ENCODE measurements around the gene CPA2. TPM values are rescaled to one million over a fixed set of nuclear protein-coding genes. Genes with fewer than 3 reads are reported as not detected.

CPA2 gene
- total and polyA plus RNA-seq, 2 of the 4 experiments (the other 2 are of a cell fraction): 0.05 TPM; not detected in 1

- no peak overlapping the region for H4K5ac ChIP-seq (ENCODE audit: low read depth, low read length)
- H2BK5ac ChIP-seq (ENCODE audit: low read depth, low read length, poor library complexity, severe bottlenecking): no peak overlapping the region
- 80% methylated on average over 1 of the region's 2 CpGs; no CpG with 5 or more reads in 1 of the 2 experiments for WGBS, 2 experiments (ENCODE audit: extremely low coverage in 2 of 2, insufficient read length in 1 of 2)
- H2AK9ac ChIP-seq (replicated peaks; ENCODE audit: low read depth, low read length, poor library complexity): no peak overlapping the region
- DNase-seq (no peak), ATAC-seq (ENCODE audit: low read depth) (no peak)
- ChIA-PET POLR2A (ENCODE audit: unreplicated experiment) (no interaction called here), CTCF (no interaction called here)
- no peak overlapping the region for H3K18ac ChIP-seq (ENCODE audit: low read depth, low read length)
- H3K4me1 ChIP-seq (ENCODE audit: control insufficient read depth, insufficient read depth, low read length): no peaks in the 10 kb centered on the region
- no peaks in the 10 kb centered on the region for H3K79me1 ChIP-seq (ENCODE audit: low read depth in 1 of 2, low read length in 2 of 2)
- no peak overlapping the region for H4K8ac ChIP-seq (ENCODE audit: low read depth in 2 of 2, low read length in 2 of 2)
- in situ Hi-C loops (cut with MboI; ENCODE audit: low sequenced_read_pairs) (no loop called here), dilution Hi-C loops (cut with HindIII; ENCODE audit: low sequenced_read_pairs, unreplicated experiment) (no loop called here), intact Hi-C loops (cut with micrococcal nuclease) (no loop called here)
- H3K27me3 ChIP-seq (ENCODE audit: control insufficient read depth, insufficient read depth, low read length): no peaks in the 10 kb centered on the region
- no peak overlapping the region for H2AK5ac ChIP-seq (ENCODE audit: low read depth, low read length)
- H4K20me1 ChIP-seq (ENCODE audit: insufficient read depth, low read length): no peaks in the 10 kb centered on the region
- no peak overlapping the region for H2AFZ ChIP-seq (replicated peaks; ENCODE audit: low read length, poor library complexity)
- H3K23ac ChIP-seq (ENCODE audit: low read depth, low read length): no peak overlapping the region
- no TSS peak for BruUV-seq (replicated peaks)
- TF ChIP-seq ELK1 (IDR thresholded peaks at IDR 0.05; ENCODE audit: borderline replicate concordance, low read depth, low read length): no peak
- no peak for TF ChIP-seq CEBPB (IDR thresholded peaks at IDR 0.05; ENCODE audit: low read depth, low read length)
- no peak for TF ChIP-seq NFE2L2 (IDR thresholded peaks at IDR 0.05; ENCODE audit: low read depth, low read length)
- TF ChIP-seq CTCF (conservative IDR thresholded peaks at IDR 0.05; ENCODE audit: low read depth, low read length): no peak
- no peak for TF ChIP-seq BHLHE40 (IDR thresholded peaks at IDR 0.05; ENCODE audit: low read depth, low read length)
- TF ChIP-seq RAD21 (IDR thresholded peaks at IDR 0.05; ENCODE audit: low read length): no peak
- no peak for TF ChIP-seq MAZ (IDR thresholded peaks at IDR 0.05; ENCODE audit: borderline replicate concordance, low read depth, low read length)
- TF ChIP-seq RFX5 (IDR thresholded peaks at IDR 0.05; ENCODE audit: low read depth, low read length): no peak
- TF ChIP-seq MAFK (IDR thresholded peaks at IDR 0.05; ENCODE audit: low read depth, low read length): no peak
- TF ChIP-seq SMC3 (IDR thresholded peaks at IDR 0.05; ENCODE audit: low read depth, low read length): no peak
- no peak for TF ChIP-seq USF2 (IDR thresholded peaks at IDR 0.05; ENCODE audit: low read depth, low read length)
- H3K9ac ChIP-seq (ENCODE audit: low read depth, low read length): no peak overlapping the region
- H3K56ac ChIP-seq (ENCODE audit: extremely low read depth, insufficient read depth, low read length): no peak overlapping the region
- no peaks in the 10 kb centered on the region for H3K36me3 ChIP-seq (ENCODE audit: control insufficient read depth, insufficient read depth, low read length)
- no peak overlapping the region for H2BK20ac ChIP-seq (ENCODE audit: low read depth, low read length)
- H3K14ac ChIP-seq (replicated peaks; ENCODE audit: low read depth, low read length): no peak overlapping the region
- no peak overlapping the region for H2BK120ac ChIP-seq (ENCODE audit: low read depth, low read length)
- H3K9me1 ChIP-seq (ENCODE audit: insufficient read depth, low read length): no peaks in the 10 kb centered on the region
- no peak overlapping the region for H3K4me3 ChIP-seq (ENCODE audit: insufficient read depth, low read depth, low read length)
- H4K91ac ChIP-seq (ENCODE audit: insufficient read depth, low read depth, low read length): no peak overlapping the region
- no peak overlapping the region for H3K27ac ChIP-seq (ENCODE audit: insufficient read depth, low read length)
- no peak overlapping the region for H2BK15ac ChIP-seq (ENCODE audit: low read depth, low read length)
- no peak overlapping the region for H3K4me2 ChIP-seq (ENCODE audit: low read depth, low read length)
- H3K9me3 ChIP-seq (ENCODE audit: control insufficient read depth, insufficient read depth, low read length): peaks cover 28% of the 10 kb centered on the region
- H3K4ac ChIP-seq (ENCODE audit: low read depth, low read length): no peak overlapping the region
These were observed 10.0 kb upstream of the CPA2 start for GRCh38 chr7:130256704-130257103.
